Type B pancreatic cell (in vitro differentiated cells): Measurements from ENCODE around the gene TP53BP2. TPM values are rescaled to one million over a fixed set of nuclear protein-coding genes. Genes with fewer than 3 reads are reported as not detected.
A peak's percentile ranks its signal among the peaks of the same experiment; 100 is the strongest.
"Not testable (repeated sequence)": the region's sequence is repeated elsewhere in the genome, so short reads cannot be mapped to it uniquely, and the experiment has no call there.

Experiments
- DNase-seq: peaks from one replicate; pipeline ENCODE4 v3.0.0; 2021; ENCODE audit warnings: mixed read lengths; ENCODE audit not compliant: unreplicated experiment; ENCODE audit errors: extremely low spot score
- H3K27ac Mint-ChIP-seq: 2 replicates; pipeline ENCODE4 v1.8.0; 2021; ENCODE audit warnings: mild to moderate bottlenecking, mixed read lengths
- H3K27me3 Mint-ChIP-seq: 2 replicates; pipeline ENCODE4 v1.8.0; 2021; ENCODE audit warnings: mixed read lengths
- H3K36me3 Mint-ChIP-seq: 2 replicates; pipeline ENCODE4 v1.8.0; 2021; ENCODE audit warnings: mixed read lengths
- H3K4me1 Mint-ChIP-seq: one replicate; pipeline ENCODE4 v1.8.0; 2021; ENCODE audit warnings: mixed read lengths; ENCODE audit not compliant: unreplicated experiment
- H3K4me3 Mint-ChIP-seq: 2 replicates; pipeline ENCODE4 v1.8.0; 2021; ENCODE audit warnings: mild to moderate bottlenecking, mixed read lengths
- H3K9me3 Mint-ChIP-seq: 2 replicates; pipeline ENCODE4 v1.8.0; 2021; ENCODE audit warnings: mixed read lengths
- total RNA-seq: library from RNA; stranded (reverse); gene quantifications from 2 replicates; pipeline ENCODE4 v1.2.1, GENCODE V29; 2021; ENCODE audit warnings: low replicate concordance
- TF ChIP-seq, protein P1 (sequence below): fragments of 200-600 bp; sonication (generic); conservative IDR thresholded peaks from 2 replicates; pipeline ENCODE4 v1.5.0; 2021; ENCODE audit warnings: antibody characterized with exemption, mild to moderate bottlenecking

The TP53BP2 gene
- total RNA-seq, 1 donor from 2014 or later, result 67.2 TPM

DNA sequence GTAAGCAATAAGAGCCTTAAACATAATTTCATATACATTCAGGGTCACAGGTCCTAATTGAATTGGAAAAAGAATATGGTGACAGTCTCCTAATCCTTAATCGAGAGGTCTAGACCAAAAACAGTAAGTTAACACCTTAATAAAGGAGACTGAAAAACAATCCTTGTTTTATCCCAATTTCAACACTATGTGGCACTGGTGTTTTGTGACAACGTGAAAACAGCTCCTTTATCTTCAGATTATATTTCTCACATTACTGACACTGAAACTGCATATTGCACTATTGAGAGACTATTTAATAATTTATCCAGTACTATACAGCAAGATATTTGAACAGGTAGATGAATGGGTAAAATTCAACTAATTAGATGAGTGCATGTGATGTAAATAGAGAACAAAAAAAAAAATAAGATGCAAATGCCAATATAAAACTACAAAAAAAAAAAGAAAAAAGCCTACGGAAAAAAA is 34.1 kb downstream of the TP53BP2 start:
- H3K36me3 Mint-ChIP-seq, result peaks cover 39% of the 10 kb centered on the region
- DNase-seq, result no peak
- TF ChIP-seq, protein P1, sequence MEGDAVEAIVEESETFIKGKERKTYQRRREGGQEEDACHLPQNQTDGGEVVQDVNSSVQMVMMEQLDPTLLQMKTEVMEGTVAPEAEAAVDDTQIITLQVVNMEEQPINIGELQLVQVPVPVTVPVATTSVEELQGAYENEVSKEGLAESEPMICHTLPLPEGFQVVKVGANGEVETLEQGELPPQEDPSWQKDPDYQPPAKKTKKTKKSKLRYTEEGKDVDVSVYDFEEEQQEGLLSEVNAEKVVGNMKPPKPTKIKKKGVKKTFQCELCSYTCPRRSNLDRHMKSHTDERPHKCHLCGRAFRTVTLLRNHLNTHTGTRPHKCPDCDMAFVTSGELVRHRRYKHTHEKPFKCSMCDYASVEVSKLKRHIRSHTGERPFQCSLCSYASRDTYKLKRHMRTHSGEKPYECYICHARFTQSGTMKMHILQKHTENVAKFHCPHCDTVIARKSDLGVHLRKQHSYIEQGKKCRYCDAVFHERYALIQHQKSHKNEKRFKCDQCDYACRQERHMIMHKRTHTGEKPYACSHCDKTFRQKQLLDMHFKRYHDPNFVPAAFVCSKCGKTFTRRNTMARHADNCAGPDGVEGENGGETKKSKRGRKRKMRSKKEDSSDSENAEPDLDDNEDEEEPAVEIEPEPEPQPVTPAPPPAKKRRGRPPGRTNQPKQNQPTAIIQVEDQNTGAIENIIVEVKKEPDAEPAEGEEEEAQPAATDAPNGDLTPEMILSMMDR, result peak; percentile 61
- no peaks in the 10 kb centered on the region for H3K9me3 Mint-ChIP-seq
- H3K27me3 Mint-ChIP-seq, result no peaks in the 10 kb centered on the region
- peak overlapping the region; percentile 36 for H3K27ac Mint-ChIP-seq
- peaks cover 7% of the 10 kb centered on the region for H3K4me1 Mint-ChIP-seq
- no peak overlapping the region for H3K4me3 Mint-ChIP-seq

DNA sequence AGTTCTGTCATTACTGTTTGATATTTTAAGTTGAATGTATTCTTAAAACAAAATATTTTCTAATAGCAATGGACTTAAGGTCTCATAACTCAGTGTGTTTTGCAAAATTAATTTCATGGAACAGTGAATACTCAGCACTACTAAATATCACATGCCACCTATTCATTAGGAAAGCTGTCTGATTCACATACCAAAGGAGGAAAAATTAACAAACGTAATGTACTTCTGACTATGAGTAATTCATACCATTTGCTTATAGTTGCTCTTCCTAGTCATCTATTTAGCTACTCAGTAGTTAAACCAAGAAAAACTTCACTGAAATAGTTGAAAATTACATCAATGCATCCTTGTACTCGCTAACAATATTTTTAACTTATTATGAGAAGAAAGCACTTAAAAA is 35.2 kb downstream of the TP53BP2 start:
- no peak overlapping the region for H3K4me3 Mint-ChIP-seq
- H3K9me3 Mint-ChIP-seq, result no peaks in the 10 kb centered on the region
- peaks cover 7% of the 10 kb centered on the region for H3K4me1 Mint-ChIP-seq
- DNase-seq, result no peak
- H3K36me3 Mint-ChIP-seq, result peaks cover 45% of the 10 kb centered on the region
- no peaks in the 10 kb centered on the region for H3K27me3 Mint-ChIP-seq
- no peak overlapping the region for H3K27ac Mint-ChIP-seq
- TF ChIP-seq, protein P1, result no peak

DNA sequence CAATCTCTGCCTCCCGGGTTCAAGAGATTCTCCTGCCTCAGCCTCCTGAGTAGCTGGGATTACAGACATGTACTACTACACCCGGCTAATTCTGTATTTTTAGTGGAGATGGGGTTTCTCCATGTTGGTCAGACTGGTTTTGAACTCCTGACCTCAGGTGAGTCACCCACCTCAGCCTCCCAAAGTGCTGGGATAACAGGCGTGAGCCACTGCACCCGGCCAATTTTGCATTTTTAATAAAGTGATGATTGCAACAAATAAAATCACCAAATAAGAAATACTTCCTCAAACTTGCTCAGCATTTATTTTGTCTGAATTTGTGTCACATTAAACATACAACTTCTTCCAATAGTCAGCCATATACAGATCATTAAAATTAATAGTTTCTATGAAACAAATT is 35.8 kb downstream of the TP53BP2 start:
- not testable (repeated sequence) for H3K9me3 Mint-ChIP-seq, H3K27ac Mint-ChIP-seq, DNase-seq, H3K4me1 Mint-ChIP-seq, H3K4me3 Mint-ChIP-seq, H3K27me3 Mint-ChIP-seq
- peaks cover 45% of the 10 kb centered on the region for H3K36me3 Mint-ChIP-seq

DNA sequence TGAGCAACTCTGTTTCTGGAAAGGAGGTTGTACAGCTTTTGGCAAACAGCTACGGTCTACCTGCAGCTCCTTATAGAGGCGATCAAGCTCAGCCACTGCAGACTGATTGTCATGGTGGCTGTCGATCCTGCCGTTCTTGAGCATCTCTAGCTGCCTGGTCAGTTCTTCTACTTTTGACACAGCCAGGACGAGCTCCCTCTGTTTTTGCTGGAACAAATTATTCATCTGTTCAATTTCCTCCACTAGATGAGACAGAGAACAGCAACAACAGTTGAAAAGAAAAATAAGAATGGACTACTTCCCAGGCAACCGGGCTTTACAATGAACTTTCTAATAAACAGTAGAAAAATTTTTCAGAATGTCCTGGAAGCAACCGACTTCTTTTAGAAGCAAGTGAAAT is 42.5 kb downstream of the TP53BP2 start:
- DNase-seq, result no peak
- Mint-ChIP-seq H3K27ac (no peak overlapping the region), H3K9me3 (no peaks in the 10 kb centered on the region)

DNA sequence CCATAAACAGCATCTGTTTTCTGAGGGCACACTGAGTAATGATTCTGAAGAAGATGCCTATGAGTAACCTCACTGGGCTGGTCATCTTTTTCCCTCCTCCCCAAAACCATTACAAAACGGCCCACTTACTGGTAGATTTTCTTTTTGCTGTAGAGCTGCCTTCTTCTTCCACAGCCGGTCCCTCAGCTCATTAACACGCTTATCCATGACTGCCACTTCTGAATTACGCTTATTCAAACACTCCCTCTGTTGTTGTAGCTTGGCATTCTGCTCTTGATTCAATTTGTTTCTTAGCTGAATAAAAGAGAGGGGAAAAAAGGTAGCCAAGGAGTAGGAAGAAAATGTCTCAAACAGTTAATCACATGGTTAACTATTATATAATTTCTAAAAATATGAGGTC is 43.1 kb downstream of the TP53BP2 start:
- H3K4me1 Mint-ChIP-seq, result no peaks in the 10 kb centered on the region
- no peaks in the 10 kb centered on the region for H3K27me3 Mint-ChIP-seq
- no peaks in the 10 kb centered on the region for H3K9me3 Mint-ChIP-seq
- TF ChIP-seq, protein P1, result no peak
- no peak overlapping the region for H3K4me3 Mint-ChIP-seq
- no peak overlapping the region for H3K27ac Mint-ChIP-seq
- no peak for DNase-seq
- peaks cover 49% of the 10 kb centered on the region for H3K36me3 Mint-ChIP-seq

More for the DNA sequence above, 42.5 kb downstream of the TP53BP2 start:
- H3K36me3 Mint-ChIP-seq, result peaks cover 47% of the 10 kb centered on the region
- H3K27me3 Mint-ChIP-seq, result no peaks in the 10 kb centered on the region
- TF ChIP-seq, protein P1, result no peak
- H3K4me3 Mint-ChIP-seq, result no peak overlapping the region
- H3K4me1 Mint-ChIP-seq, result no peaks in the 10 kb centered on the region

DNA sequence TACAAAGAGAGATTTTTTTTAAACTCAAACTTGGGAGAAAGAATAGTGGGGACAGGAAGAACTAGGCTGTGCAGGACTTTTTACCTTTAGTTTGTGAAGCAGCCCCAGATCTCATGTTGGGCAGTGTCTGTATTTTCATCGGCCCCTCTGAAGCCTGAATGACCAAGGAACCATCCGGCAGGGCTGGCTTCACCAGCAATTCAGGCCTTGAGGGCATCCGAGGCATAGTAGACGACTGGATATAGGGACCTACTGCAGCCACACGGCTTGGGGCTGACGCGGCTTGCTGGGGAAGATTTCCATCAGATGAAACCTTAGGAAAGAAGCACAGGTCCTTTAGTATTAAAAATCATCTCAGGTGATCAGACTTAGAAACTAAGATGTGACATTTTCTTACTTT is 43.7 kb downstream of the TP53BP2 start:
- TF ChIP-seq, protein P1, result no peak
- Mint-ChIP-seq H3K4me3 (no peak overlapping the region), H3K27me3 (no peaks in the 10 kb centered on the region), H3K27ac (no peak overlapping the region), H3K9me3 (no peaks in the 10 kb centered on the region), H3K36me3 (peaks cover 45% of the 10 kb centered on the region), H3K4me1 (no peaks in the 10 kb centered on the region)
- DNase-seq, result no peak
